Nephron progenitor cell (in vitro differentiated cells): Measurements from ENCODE around the gene TRIM28.

Experiments
- DNase-seq: peaks from one replicate; pipeline ENCODE4 v3.0.0; 2021
- H3K27ac Mint-ChIP-seq: 2 replicates; pipeline ENCODE4 v1.8.0; 2021; ENCODE audit warnings: mild to moderate bottlenecking, moderate library complexity, mixed read lengths
- H3K27me3 Mint-ChIP-seq: 2 replicates; pipeline ENCODE4 v1.8.0; 2021; ENCODE audit warnings: mild to moderate bottlenecking, low read depth, mixed read lengths; ENCODE audit not compliant: poor library complexity
- H3K36me3 Mint-ChIP-seq: 2 replicates; pipeline ENCODE4 v1.8.0; 2021; ENCODE audit warnings: low read depth, mixed read lengths
- H3K4me1 Mint-ChIP-seq: 2 replicates; pipeline ENCODE4 v1.8.0; 2021; ENCODE audit warnings: mixed read lengths
- H3K4me3 Mint-ChIP-seq: 2 replicates; pipeline ENCODE4 v1.8.0; 2021; ENCODE audit warnings: mild to moderate bottlenecking, moderate library complexity, mixed read lengths
- H3K9me3 Mint-ChIP-seq: 2 replicates; pipeline ENCODE4 v1.8.0; 2021; ENCODE audit warnings: mild to moderate bottlenecking, moderate library complexity, mixed read lengths
- TF ChIP-seq, protein P1 (sequence below): fragments of 200-600 bp; sonication (generic); IDR thresholded peaks from 2 replicates; pipeline ENCODE4 v1.5.0; 2021; ENCODE audit warnings: antibody characterized with exemption

The TRIM28 gene

DNA sequence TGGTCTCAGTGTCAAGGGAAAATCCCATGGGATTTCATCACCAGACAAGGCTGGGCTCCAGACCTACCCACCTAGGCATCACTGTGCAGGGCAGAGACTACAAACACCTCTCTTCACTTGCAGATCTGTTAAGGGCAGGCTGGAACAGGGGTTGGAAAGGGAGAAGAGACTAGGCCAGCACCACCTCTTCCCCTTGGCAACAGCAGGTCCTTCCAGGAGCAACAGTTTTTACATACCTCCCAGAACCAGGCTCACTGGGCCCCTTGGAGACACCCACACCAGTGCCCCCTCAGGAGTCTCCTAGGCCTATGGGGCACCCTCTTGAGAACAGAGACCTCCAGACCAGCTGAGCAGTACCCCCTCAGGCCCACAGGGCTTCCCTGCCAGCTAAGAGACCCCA, 17.1 kb downstream of the TRIM28 start:
- TF ChIP-seq, protein P1, sequence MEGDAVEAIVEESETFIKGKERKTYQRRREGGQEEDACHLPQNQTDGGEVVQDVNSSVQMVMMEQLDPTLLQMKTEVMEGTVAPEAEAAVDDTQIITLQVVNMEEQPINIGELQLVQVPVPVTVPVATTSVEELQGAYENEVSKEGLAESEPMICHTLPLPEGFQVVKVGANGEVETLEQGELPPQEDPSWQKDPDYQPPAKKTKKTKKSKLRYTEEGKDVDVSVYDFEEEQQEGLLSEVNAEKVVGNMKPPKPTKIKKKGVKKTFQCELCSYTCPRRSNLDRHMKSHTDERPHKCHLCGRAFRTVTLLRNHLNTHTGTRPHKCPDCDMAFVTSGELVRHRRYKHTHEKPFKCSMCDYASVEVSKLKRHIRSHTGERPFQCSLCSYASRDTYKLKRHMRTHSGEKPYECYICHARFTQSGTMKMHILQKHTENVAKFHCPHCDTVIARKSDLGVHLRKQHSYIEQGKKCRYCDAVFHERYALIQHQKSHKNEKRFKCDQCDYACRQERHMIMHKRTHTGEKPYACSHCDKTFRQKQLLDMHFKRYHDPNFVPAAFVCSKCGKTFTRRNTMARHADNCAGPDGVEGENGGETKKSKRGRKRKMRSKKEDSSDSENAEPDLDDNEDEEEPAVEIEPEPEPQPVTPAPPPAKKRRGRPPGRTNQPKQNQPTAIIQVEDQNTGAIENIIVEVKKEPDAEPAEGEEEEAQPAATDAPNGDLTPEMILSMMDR, result no peak
- Mint-ChIP-seq H3K4me3 (peak overlapping the region; percentile 99), H3K27me3 (peaks cover 10% of the 10 kb centered on the region), H3K36me3 (peaks cover 22% of the 10 kb centered on the region), H3K27ac (no peak overlapping the region), H3K9me3 (no peaks in the 10 kb centered on the region), H3K4me1 (peaks cover 56% of the 10 kb centered on the region)
- no peak for DNase-seq

DNA sequence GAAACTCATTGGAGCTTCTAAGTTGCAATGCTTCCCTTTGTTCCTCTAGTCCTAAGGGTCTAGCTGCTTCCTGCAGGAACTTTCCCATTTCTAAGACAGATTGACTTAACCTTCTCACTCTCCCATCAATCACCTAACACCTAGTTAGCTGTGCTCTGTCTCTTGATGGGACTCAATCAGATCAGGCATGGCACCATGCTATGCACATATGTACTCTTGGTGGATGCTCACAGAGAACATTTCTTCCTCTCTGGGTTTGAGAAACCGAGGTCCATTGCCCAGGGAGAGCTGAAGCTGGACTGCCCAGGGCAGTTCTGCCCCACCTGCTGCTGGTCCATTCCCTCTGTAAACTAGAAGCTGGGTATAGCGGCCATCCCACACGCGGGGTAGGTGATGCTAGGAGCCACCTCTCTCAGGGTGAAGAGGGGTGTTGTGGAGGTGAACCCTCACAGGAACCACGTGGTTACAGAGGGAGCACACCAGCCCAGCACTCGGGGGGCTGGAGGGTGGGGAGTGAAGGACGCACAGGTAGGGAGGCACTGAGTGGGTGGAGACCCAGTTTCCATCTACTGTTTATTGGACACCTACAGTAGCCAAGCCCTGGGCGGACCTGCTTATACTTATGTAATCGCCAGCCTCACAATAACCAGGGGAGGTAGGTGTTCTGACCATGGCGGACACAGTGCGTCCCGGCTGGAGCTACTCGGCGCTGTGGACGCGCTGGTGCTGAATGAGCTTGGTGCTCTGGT, 17.7 kb downstream of the TRIM28 start:
- no peaks in the 10 kb centered on the region for H3K9me3 Mint-ChIP-seq
- H3K27ac Mint-ChIP-seq, result peak overlapping the region; percentile 87
- H3K36me3 Mint-ChIP-seq, result peaks cover 17% of the 10 kb centered on the region
- DNase-seq, result no peak
- H3K4me1 Mint-ChIP-seq, result peaks cover 50% of the 10 kb centered on the region
- peaks cover 5% of the 10 kb centered on the region for H3K27me3 Mint-ChIP-seq
- peak overlapping the region; percentile 25 for H3K4me3 Mint-ChIP-seq
- TF ChIP-seq, protein P1, result no peak

DNA sequence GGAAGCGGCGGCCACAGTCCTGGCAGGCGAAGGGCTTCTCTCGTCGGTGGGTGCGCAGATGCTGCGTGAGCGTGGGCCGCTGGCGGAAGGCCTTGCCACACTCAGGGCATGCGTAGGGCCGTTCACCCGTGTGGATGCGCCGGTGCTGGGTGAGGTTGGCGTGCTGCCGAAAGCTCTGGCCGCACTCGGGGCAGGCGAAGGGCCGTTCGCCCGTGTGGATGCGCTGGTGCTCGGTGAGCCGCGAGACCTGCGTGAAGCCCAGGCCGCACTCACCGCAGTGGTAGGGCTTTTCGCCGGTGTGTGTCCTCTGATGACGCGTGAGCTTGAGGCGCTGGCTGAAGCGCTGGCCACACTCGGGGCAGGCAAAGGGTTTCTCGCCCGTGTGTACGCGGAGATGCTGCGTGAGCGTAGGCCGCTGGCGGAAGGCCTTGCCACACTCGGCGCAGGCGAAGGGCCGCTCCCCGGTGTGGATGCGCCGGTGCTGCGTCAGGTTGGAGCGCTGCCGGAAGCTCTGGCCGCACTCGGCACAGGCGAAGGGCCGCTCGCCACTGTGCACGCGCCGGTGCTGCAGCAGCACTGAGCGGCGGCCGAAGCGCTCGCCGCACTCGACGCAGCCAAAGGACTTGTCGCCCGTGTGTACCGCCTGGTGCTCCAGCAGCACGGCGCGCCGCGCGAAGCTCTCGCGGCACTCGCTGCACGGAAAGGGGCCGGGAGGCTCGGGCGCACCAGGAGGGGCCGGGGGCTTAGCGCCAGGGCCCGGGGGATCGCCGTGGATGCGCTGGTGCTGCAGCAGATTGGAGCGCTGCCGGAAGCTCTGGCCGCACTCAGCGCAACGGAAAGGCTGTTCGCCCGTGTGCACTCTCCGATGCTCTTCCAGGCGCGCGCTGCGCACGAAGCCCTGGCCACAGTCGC, 18.5 kb downstream of the TRIM28 start:
- Mint-ChIP-seq H3K27me3 (peaks cover 2% of the 10 kb centered on the region), H3K4me3 (no peak overlapping the region), H3K27ac (peak overlapping the region; percentile 64), H3K36me3 (peaks cover 16% of the 10 kb centered on the region), H3K9me3 (no peaks in the 10 kb centered on the region), H3K4me1 (peaks cover 42% of the 10 kb centered on the region)
- TF ChIP-seq, protein P1, result no peak
- DNase-seq, result no peak

DNA sequence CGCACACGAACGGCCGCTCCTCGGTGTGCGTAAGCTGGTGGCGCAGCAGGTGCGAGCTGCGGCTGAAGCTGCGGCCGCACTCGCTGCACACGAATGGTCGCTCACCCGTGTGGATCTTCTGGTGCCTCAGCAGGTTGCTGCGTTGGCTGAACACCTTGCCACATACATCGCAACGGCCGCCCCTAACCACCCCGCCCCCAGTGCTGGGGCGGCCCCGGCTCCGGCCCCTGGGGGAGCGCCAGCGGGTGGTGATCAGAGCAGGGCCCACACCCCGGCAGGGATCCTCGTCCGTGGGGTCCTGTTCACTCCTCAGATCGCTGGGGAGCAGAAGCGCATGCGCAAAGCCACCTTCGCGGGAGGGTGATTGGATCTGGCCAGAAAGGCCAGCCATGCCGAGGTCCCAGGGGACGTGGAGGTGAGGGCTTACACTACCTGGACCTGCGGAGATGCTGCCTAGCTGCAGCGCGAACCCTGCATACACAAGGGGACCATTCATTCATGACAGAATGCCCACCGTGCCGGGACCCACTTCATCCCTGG, 19.2 kb downstream of the TRIM28 start:
- Mint-ChIP-seq H3K36me3 (peaks cover 16% of the 10 kb centered on the region), H3K4me3 (no peak overlapping the region)
- TF ChIP-seq, protein P1, result no peak

DNA sequence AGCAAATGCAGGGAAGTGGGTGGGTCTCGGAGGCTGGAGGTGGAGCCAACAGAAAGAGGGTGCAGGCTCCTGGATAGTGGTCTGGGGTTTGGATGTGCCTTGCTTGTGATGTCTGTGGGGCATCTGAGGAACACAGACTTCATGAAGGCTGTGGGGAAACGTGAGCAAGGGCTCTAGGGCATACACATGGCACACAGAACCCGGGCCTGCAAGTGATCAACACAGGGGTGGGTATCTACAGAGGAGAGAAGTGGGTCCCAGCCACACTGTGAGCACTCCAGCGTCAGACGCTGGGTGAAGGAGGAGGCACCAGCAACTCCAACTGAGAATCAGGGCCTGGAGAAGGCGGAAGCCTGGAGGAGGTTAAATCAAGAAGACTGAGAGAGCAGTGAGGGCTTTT, 20.0 kb downstream of the TRIM28 start:
- peaks cover 35% of the 10 kb centered on the region for H3K4me1 Mint-ChIP-seq
- TF ChIP-seq, protein P1, result no peak
- no peak for DNase-seq
- H3K4me3 Mint-ChIP-seq, result no peak overlapping the region
- H3K27ac Mint-ChIP-seq, result peak overlapping the region; percentile 98
- H3K36me3 Mint-ChIP-seq, result peaks cover 22% of the 10 kb centered on the region
- no peaks in the 10 kb centered on the region for H3K9me3 Mint-ChIP-seq
- peaks cover 2% of the 10 kb centered on the region for H3K27me3 Mint-ChIP-seq

More for the DNA sequence above, 19.2 kb downstream of the TRIM28 start:
- Mint-ChIP-seq H3K4me1 (peaks cover 35% of the 10 kb centered on the region), H3K27ac (peak overlapping the region; percentile 98), H3K27me3 (peaks cover 2% of the 10 kb centered on the region), H3K9me3 (no peaks in the 10 kb centered on the region)
- DNase-seq, result no peak
